NCI-H1694 (cell line): ENCODE results near the gene SPAG16.

Experiments
- DNase-seq: peaks from one replicate; lab custom pipeline; 2025; lab: John Stamatoyannopoulos, UW

SPAG16 gene

DNA sequence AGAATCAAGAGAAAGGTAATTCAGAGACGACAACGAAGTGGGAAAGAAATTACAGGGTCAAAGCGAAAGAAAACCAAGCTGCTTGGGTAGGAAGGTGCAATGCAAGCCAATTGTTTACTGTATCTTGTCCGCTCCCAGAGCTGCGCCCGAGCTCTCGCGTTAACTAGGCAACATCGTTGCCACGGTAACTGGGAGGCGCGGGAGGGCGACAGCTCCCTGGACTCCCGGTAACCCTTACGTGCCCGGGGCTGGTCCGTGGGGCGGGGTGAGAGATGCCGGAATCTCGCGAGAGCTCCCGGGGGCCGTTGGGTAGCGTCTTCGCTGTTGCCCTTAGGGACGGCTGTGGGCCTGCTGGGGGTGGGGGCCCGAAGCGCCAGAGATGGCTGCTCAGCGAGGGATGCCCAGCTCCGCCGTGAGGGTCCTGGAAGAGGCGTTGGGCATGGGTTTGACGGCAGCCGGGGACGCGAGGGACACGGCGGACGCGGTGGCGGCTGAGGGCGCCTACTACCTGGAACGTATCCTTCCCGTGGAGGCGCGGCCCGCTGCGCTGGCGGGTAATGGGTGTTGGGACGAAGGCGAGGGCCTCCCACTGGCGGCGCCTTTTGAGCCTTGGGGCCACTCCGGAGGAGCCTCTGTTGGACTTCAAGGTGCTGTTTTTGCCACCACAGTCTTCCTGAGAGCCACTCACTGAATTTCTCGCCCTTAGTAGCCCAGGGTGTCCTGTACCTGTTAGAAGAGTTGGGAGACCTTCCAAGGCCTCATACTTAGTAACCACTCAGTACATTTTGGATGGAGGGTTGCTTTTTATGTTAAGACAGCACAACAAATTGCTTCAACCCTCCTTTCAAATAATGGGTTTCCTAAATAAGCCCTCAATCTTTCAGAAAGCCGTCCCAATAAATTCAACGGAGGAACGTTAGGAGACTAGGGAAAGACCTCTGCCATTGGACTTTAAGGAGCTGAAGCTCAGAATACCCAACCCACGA, at the start of gene SPAG16:
Gene SPAG16 (plus strand): TSS at position 360 of the 986 bp plus-strand sequence.
- DNase-seq, result peak; percentile 93

DNA sequence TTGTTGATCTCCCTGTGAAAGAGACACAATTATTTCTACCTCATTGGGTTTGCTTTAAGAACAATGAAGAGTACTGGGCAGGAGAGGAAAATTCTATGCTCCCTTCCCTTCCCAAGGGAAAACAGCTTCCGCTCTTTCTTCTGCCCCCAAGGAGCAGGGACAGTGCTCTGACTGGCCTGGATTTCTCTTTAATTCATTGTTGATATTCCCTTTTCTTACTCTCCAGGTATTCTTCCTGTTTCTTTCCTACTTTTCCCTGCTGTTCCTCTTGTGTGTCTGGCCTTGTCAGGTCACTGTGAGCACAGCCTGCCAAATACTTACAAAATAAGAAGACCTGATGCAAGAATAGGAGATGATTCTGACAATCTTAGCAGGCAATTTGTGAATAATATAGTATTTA, 49.6 kb upstream of the SPAG16 start:
- no peak for DNase-seq

DNA sequence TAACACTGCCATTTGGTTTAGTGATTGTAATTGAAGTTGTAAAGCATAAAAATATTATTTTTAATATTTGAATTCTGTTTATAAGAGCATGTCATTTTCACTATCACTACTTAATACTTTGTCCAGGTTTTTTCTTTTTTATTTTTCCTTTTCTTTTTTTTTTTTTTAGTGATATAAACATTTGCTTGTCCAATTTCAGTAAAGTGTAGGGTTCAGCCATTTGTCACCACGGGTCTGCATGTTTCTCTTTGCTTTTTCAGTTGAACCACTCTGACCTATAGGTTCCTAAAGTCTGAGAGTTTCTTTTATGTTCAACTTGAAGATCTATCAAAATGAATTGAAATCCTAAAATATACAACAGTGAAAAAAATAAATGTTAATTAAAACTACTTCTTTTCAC, 48.5 kb upstream of the SPAG16 start:
- no peak for DNase-seq

DNA sequence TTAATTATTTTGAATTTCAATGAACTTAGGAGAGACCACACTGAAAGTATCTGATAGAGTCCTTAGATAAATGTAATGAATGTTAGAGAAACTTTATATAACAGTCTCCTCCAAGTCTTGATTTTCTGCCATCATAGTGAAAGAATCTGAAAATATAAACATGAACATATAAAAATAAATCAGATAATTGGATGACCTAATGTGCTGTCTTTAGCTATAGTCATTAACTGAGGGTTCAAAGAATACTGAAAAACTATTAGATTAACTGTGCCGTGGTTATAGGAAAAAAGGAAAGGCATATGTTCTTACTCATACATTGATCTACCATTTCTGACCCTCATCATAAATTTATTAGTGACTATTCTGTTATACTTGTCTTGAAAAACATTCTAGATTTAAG, 47.0 kb upstream of the SPAG16 start:
- DNase-seq, result no peak

DNA sequence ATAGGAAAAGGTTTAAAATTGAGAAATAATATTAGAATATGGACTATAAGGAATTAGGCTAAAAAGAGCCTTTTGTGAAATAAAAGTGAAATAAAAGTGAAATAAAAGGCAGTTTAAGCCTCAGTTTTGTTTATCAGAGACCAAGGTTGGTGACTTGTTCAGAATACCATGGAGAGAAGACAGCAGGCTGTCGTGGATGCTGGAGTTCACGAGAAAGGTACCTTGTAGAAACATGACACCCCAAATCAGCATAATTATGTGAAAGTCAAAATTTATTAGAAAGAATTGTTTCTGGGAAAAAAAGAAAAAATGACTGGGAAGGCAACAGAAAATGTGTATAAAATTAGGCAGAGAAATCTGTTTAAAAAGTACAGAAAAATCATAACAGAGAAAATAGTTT, 46.5 kb upstream of the SPAG16 start:
- no peak for DNase-seq

DNA sequence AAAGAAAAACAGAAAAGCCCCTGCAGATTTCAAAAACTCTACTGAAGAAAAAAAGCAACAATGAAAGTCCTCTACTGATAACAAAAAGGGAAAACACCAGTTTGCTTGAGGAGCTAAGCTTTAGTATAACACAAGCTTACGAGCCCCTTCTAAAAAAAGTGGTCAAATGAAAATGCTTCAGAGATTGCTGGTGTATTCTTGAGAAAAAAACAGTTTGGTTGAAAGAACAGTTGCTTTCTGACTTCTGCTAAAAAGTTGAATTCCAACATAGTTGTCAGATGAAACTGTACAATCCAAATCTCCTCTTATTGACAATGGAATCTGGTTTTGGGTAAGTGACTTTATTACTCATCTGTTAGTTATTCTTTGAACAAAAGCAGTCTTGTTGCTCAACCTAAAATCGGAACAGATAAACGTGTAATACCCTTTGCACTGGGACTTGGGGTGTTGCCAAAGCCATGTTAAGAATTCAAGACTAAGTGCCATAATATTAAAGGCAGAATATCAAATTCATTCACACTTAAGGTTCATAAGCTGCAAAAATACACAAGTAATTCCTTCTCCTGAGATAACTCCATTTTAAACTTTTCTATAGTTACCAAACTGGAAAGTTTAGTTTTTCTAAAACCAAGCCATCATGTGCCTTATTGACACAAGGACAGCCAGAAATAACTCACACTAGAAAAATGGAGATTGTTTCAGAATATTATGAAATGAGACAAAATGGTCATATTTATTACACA, 45.3 kb upstream of the SPAG16 start:
- DNase-seq, result no peak

DNA sequence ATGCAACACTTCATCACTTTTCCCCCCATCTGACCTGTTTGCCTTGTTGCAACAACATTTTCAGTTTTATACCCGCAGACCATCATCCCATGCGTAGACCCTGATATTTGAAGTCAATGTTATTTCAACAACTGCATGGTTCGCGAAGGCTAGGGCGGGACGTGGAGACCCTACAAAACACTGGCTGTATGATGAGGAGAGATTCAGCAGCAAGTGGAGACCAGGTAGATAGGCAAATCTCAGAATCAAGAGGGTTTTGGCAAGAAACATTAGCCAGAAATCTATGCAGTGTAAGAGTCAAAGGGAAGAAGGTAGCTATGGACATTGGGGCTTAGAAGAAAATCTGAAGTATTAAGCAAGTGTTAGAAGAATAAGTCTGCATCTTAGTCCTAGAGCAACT, 42.4 kb upstream of the SPAG16 start:
- no peak for DNase-seq

DNA sequence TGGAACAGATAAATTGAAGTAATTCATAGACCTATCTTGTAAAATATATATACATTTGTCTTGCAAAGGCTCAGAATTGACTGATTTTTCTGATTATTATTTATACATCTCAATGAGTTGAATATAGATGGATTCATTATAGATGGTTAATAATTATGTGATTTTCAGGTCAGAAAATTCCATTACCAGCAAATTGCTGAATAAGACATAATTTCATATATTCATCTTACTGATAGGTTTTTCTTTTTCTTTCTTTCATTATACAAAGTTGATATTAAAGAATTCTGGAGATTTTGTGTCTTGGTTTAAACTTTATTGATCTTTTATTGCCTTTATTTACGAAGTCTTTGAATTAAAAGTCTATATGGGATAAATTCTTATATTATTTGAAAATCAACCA, 41.6 kb upstream of the SPAG16 start:
- no peak for DNase-seq

DNA sequence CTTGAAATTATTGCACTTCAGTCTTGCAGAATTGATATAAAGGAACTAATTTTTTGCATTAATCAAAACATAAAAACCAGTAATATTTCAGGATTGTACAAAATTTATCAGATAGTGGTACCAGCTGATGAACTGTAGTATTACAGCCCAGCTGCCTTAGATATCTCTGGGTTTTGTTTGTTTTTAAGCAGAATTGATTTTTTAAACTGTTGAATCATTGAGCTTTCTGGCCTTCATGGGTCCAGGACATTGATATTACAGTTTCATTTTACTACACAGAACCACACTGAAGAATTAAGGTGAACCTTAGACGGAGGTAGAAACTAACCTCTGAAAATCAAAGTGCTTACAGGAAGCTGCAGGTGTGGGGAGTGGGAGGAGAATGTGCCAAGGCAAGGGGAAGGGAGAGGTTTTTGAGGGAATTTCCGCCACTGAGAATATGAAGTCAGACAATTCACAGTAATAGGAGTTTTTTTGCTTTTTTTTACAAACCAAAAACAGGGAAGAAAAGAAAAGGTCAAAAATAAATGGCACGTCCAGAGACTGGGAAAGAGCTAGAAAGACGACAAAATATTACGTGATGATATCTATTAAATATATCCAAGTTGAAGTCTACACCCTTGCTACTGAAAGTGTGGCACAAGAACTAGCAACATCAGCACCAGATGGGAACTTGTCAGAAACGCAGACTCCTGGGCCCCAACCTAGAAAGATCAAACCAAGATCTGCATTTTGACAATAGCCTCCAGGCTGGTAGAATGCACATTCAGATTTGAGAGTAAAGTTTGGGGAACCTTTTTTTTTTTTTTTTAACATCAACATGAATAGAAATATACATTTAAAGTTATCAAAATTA, 40.8 kb upstream of the SPAG16 start:
- DNase-seq, result no peak

DNA sequence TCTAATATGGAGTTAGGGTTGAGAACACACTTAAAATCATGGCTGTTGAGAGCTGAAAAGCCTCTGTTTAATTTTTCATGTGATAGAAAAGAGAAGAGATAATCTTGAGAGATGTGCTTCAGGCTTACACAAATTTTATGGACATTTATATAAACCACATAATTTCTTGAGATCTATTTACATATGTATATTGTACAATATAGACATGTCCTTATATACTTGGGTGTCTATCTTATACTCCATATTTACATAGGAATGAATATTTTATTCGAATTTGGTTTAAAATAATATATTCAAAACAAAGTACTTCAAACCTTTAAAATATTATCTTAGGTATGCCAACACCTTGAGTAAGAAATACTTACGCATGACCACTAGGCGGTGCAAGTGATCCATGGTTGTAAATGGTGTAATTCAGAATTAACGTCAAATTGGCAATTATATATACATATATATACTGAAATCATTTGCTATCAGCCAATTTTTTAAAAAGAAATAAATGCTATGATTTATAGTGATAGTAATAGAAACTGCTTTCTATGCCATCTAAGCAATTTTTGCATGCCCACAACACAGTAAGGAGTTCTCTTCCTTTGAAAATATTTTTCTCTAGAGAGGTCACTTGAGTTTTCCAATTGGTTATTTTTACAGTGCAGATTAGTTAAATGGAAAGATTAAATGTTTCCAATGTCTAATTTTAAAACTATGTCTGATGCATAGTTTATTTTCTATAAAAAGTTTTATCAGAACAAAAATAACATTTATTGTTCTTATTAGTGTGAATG, 37.6 kb upstream of the SPAG16 start:
- DNase-seq, result peak; percentile 44

DNA sequence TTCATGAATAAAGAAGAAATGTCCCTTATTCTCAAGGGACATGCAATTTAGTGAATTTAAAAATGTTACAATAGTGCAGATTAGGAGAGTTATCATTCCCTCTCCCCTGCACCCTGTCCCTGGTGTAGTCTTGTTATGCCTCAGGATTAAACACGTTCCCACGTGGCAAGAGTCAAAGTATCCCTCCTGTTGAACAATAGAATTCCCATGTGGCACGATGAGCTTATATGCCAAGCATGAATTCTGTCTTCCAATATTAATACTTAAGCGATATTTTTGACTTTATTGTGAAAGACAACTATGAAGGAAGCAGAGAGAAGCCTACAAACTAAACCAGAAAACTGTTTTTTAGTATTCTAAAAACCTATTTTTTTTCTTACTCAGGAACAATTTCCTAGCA, 36.7 kb upstream of the SPAG16 start:
- DNase-seq, result no peak

DNA sequence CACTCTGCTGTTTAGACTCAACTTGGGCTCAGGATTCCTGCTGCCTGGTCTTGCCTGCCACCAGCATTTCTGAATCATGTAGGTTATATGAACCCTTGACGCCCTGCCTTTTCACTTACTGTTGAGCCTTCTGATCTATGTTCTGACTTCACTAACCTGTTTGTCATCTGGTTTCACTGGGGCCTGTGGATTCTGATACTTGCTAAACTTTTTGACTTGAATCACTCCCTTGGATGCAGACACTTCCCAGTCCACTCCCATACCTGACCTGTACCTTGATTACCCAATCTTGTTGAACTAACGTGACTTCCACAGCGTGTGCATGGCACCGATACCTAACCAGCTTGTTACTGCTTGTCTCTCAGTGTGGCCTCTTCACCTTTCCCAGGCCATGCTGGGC, 35.6 kb upstream of the SPAG16 start:
- no peak for DNase-seq

DNA sequence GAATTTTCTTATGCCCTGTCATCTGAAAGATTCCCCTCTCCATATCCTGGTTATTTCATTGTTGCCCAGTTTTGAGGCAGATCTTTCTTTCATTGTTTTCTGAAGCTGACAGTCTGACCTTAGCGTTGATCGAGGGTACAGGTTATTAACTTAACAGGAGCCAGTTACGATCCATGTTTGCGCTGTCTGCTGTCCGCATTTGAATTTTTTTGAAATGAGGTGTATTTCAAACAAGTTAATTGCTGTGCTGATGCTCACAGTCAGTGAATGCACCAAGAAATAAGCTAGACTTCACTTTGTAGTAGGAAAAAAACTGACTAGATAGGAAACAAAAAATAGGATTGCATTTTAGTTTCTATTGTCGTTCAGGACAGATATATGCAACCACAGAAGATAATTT, 34.8 kb upstream of the SPAG16 start:
- no peak for DNase-seq

DNA sequence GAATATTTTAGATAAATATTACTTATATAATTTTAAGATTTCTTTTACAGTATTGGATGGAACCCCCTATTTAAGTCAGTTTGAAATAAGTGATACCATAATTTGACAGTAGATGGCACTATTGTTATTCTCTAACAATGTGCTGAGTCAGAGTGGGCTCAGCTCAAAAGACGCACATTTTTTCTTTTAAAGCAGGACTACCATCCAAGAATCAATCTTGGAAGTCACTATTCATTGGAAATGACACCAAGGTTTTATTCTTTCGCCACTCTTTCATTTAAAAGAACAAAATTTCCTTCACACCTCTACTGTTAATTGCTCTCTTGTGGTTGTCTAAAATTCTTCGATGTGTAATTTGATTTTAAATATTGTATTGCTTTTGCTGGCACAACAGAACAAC, 32.6 kb upstream of the SPAG16 start:
- DNase-seq, result peak; percentile 83

DNA sequence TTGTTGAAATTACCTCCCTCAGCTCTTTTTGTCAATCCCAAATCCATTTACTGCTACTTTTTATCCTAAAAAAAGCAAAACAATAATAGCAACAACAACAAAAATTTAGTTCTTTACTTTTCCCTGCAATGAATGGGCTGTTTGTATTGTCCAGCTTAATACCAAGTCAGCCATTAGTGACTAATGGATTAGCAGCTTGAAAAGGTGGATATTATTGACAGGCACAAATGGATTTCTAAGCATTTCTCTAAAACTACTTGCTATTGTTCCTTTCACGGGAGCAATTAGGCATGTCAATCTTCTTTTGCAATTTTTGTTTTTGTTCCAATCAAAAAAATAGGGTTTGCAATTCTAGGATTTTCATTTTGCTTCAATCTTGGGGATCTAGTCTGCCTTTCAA, 32.1 kb upstream of the SPAG16 start:
- no peak for DNase-seq

DNA sequence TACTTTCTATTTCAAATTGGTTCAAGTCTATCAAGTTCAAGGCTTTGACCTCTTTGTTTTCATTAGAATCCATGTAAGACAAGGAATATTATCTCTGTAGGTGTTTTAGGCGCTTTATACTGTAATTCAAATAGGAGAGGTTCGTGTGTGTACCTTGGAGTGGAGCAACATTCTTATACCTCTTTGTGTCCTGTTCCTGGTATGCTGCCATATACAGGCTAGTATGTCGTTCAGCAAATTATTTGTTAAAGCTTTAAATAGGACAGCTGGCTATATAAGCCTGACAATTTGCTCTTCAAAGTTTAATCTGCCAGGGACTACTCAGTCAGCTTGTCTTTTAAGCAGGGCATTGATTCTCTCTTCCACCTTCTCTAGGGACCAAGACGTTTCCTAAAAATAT, 31.1 kb upstream of the SPAG16 start:
- DNase-seq, result no peak

DNA sequence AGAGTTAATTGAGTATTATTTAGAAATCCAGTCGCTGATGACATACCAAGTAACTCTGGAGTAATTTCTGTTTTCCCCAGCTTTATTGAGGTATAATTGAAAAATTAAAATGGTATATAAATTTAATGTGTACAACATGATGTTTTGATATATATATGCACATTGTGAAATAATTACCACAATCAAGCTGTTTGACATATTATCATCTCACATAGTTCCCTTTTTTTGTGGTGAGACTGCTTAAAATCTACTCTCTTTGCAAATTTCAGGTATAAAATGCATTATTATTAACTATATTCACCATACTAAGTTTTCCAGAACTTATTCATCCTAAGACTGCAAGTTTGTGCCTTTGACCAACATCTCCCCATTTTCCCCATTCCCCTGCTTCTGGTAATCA, 25.0 kb upstream of the SPAG16 start:
- DNase-seq, result no peak

DNA sequence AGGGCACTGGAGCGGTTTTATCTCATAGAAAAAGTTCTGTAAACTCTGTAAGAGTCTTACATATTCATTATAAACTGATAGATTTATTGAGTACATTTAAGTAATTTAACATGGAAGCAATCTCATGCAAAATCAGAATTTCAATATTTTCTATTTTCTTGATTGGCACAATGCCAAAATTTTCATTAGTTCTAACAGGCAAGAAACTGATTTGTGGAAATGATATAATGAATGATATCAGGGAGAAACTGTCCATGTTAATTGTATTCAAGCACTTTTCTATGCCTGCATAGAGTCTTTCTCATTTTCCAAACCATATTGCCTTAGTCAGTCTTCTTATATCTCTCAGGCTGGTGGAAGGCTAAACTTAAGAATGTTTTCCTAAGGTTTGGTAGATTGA, 23.0 kb upstream of the SPAG16 start:
- no peak for DNase-seq

DNA sequence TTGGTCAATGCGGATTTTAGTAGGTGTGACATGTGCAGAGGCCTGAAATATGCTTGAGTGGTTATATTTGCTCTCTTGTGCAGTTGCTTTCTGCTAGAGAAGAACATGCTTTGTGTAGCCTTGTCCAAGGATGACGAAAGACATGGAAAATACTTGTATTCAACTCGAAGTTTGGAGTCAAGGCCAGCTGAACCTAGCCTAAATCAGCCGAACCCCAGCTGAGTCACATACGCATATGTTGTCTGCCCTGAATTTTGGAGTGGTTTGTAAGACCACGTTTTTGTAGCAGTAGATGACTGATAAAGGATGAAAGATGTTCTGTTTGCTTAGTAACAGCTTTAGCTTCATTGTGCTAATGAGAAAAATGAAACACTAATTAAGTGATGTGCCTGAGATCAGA, 22.5 kb upstream of the SPAG16 start:
- DNase-seq, result no peak

DNA sequence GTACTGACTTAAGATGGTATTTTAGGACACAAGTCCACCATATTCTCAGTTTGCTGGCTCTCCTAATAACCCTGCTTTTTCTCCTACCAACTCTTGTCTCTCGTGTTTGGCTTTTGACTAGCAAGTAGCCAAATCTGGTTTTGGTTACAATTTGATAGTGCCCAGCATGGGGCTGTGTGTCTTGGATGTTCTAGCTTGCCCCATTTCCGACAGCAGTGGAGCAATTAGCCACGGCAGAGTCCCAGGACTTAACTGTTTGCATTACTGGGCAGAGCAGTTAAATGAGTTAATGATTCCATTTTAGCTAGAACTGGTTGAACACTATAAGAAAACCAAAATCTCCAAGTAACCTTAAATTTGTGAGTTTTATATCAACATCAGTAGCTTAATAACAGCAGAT, 18.6 kb upstream of the SPAG16 start:
- DNase-seq, result no peak

DNA sequence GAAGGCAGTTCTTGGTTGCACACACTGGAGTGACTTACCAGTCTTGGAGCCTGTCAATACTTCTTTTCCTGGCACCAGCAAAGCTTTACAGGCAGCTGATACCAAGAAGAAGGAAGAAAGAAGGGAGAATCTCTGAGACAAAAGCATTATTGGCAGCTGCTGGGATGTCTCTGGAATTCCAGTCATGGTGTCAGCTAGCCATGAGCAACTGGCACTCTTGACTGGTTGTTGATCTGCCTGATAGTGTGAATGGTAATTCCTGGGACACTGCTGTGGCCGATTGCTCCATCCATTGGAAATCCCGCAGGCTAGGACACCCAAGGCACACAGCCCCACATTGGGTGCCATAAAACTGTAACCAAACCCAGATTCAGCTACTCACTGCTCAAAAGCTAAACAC, 17.8 kb upstream of the SPAG16 start:
- DNase-seq, result no peak

DNA sequence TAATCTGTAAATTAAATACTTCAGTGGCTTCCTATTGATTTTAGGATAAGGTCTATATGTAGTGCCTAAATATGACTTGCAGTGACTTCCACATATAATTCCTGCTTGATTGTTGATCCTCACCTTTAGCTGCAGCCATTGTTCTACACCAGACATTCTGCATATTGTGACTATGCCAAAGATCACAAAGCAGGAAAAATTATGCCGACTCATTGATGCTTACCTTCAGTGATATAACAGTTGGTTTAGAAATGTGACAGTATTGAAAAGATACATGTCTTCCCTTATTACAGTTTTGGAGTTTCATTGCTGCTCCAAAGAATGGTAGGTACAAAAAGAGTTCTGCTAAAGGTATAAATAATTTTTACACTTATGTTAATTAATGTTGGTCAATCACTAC, 12.3 kb upstream of the SPAG16 start:
- DNase-seq, result no peak
